Effector memory CD4-positive, alpha-beta T cell (primary cell): ENCODE results near the gene PAX4.
"Not testable (repeated sequence)": the region's sequence is repeated elsewhere in the genome, so short reads cannot be mapped to it uniquely, and the experiment has no call there.

Experiments
- DNase-seq, 3 donors: peaks; one replicate each; pipeline ENCODE4 v3.0.0-alpha.2; 2020
- H3K27ac ChIP-seq: 2 replicates; pipeline ENCODE4 v1.7.0; 2013; ENCODE audit warnings: mild to moderate bottlenecking, low read length, moderate library complexity; ENCODE audit not compliant: insufficient read depth, poor library complexity, severe bottlenecking
- H3K27me3 ChIP-seq: replicated peaks from 2 replicates; pipeline ENCODE4 v1.7.0; 2013; ENCODE audit warnings: mild to moderate bottlenecking, low read length; ENCODE audit not compliant: insufficient read depth, control insufficient read depth, poor library complexity, severe bottlenecking
- H3K36me3 ChIP-seq: 2 replicates; pipeline ENCODE4 v1.7.0; 2013; ENCODE audit warnings: mild to moderate bottlenecking, low read length, moderate library complexity; ENCODE audit not compliant: control insufficient read depth, insufficient read depth
- H3K4me1 ChIP-seq: 2 replicates; pipeline ENCODE4 v1.7.0; 2013; ENCODE audit warnings: low read length, mild to moderate bottlenecking; ENCODE audit not compliant: control insufficient read depth, insufficient read depth, poor library complexity, severe bottlenecking
- H3K4me3 ChIP-seq: 2 replicates; pipeline ENCODE4 v1.7.0; 2013; ENCODE audit warnings: low read length, low read depth, mild to moderate bottlenecking; ENCODE audit not compliant: insufficient read depth, poor library complexity, severe bottlenecking
- H3K9me3 ChIP-seq: 2 replicates; pipeline ENCODE4 v1.7.0; 2013; ENCODE audit warnings: mild to moderate bottlenecking, low read length, moderate library complexity; ENCODE audit not compliant: control insufficient read depth

PAX4 gene

GRCh38 chr7:127571741-127572505 lies 46.0 kb downstream of the PAX4 start:
- H3K4me3 ChIP-seq, result no peak overlapping the region
- DNase-seq, result no peak
- no peaks in the 10 kb centered on the region for H3K4me1 ChIP-seq
- no peaks in the 10 kb centered on the region for H3K36me3 ChIP-seq
- no peaks in the 10 kb centered on the region for H3K9me3 ChIP-seq
- no peak overlapping the region for H3K27ac ChIP-seq
- H3K27me3 ChIP-seq, result no peaks in the 10 kb centered on the region

GRCh38 chr7:127568034-127568433 lies 49.9 kb downstream of the PAX4 start:
- not testable (repeated sequence) for H3K4me3 ChIP-seq, H3K27ac ChIP-seq, H3K4me1 ChIP-seq, H3K36me3 ChIP-seq, H3K27me3 ChIP-seq, H3K9me3 ChIP-seq, DNase-seq

GRCh38 chr7:127566242-127566641 lies 51.7 kb downstream of the PAX4 start:
- Histone ChIP-seq H3K36me3 (no peaks in the 10 kb centered on the region), H3K27me3 (no peaks in the 10 kb centered on the region), H3K4me1 (no peaks in the 10 kb centered on the region), H3K4me3 (no peak overlapping the region), H3K9me3 (no peaks in the 10 kb centered on the region), H3K27ac (no peak overlapping the region)
- DNase-seq, result no peak
